Measurements from ENCODE around the gene SERF1B.
"Not testable (repeated sequence)": the region's sequence is repeated elsewhere in the genome, so short reads cannot be mapped to it uniquely, and the experiment has no call there.

DNA sequence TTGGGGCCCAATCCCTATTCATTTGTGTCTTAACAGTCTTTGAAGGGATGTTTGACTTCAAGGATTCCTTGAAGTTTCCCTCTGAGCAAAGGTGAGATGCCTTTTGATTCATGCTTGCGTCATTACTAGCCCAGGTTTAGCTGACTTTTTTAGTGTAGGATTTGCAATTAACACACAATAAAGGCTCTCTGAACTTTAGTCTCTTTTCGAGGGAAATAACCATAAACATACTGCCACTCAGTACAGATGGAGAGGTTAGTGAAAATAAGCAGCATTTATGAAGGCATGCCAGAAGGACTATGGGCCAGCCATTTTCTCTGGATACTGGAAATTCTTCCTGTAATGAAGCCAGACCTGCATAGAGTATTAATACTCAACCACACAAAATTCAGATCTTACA is 4.4 kb upstream of the SERF1B start:
- TF ChIP-seq, protein P1, sequence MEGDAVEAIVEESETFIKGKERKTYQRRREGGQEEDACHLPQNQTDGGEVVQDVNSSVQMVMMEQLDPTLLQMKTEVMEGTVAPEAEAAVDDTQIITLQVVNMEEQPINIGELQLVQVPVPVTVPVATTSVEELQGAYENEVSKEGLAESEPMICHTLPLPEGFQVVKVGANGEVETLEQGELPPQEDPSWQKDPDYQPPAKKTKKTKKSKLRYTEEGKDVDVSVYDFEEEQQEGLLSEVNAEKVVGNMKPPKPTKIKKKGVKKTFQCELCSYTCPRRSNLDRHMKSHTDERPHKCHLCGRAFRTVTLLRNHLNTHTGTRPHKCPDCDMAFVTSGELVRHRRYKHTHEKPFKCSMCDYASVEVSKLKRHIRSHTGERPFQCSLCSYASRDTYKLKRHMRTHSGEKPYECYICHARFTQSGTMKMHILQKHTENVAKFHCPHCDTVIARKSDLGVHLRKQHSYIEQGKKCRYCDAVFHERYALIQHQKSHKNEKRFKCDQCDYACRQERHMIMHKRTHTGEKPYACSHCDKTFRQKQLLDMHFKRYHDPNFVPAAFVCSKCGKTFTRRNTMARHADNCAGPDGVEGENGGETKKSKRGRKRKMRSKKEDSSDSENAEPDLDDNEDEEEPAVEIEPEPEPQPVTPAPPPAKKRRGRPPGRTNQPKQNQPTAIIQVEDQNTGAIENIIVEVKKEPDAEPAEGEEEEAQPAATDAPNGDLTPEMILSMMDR (IDR thresholded peaks at IDR 0.05) = not testable (repeated sequence)
- not testable (repeated sequence) for TF ChIP-seq POLR2A (IDR thresholded peaks at IDR 0.05)
